ENCODE results near the gene MCF2L.
"Not testable (repeated sequence)": the region's sequence is repeated elsewhere in the genome, so short reads cannot be mapped to it uniquely, and the experiment has no call there.

The MCF2L gene, protein sequence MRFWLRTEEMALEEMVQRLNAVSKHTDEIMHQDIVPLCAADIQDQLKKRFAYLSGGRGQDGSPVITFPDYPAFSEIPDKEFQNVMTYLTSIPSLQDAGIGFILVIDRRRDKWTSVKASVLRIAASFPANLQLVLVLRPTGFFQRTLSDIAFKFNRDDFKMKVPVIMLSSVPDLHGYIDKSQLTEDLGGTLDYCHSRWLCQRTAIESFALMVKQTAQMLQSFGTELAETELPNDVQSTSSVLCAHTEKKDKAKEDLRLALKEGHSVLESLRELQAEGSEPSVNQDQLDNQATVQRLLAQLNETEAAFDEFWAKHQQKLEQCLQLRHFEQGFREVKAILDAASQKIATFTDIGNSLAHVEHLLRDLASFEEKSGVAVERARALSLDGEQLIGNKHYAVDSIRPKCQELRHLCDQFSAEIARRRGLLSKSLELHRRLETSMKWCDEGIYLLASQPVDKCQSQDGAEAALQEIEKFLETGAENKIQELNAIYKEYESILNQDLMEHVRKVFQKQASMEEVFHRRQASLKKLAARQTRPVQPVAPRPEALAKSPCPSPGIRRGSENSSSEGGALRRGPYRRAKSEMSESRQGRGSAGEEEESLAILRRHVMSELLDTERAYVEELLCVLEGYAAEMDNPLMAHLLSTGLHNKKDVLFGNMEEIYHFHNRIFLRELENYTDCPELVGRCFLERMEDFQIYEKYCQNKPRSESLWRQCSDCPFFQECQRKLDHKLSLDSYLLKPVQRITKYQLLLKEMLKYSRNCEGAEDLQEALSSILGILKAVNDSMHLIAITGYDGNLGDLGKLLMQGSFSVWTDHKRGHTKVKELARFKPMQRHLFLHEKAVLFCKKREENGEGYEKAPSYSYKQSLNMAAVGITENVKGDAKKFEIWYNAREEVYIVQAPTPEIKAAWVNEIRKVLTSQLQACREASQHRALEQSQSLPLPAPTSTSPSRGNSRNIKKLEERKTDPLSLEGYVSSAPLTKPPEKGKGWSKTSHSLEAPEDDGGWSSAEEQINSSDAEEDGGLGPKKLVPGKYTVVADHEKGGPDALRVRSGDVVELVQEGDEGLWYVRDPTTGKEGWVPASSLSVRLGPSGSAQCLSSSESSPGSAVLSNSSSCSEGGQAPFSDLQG

DNA sequence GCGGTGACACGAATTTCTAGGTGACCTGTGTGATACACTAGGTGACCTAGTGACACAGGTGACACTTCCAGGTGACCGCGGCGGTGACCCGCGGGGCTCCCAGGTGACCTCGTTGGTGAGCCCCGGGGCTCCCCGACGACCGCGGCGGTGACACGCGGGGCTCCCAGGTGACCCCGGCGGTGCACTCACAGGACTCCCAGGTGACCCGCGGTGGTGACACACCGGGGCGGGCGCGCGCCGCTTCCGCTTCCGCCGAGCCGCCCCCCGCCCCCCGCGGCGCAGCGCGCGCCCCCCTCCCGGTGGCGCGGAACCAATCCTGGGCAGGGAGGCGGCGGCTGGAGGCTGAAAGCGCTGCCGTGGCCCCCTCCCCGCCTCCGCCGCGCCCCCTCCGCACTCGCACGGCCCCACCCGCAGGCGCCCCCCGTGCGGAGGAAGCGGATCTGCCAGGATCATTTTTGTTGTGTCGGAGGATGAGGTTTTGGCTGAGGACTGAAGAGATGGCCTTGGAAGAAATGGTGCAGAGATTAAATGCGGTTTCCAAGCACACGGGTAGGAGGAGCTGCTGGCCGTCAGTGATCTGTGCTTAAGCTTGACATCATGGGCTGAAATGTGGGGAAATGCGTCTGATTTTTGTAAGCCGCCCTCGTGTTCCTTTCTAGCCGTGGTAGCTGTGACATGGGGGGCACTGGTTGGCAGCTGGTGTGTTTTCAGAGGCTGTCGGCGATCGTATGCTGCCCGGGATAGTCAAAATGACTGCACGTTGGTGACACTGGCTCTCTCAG is at the start of gene MCF2L:
Gene MCF2L (plus strand): TSS at position 305 of the 782 bp plus-strand sequence. CDS start 166 bp downstream, at position 471.
- in situ Hi-C loops (cut with MboI; ENCODE audit: low pct_unique_long_range_greater_than_20kb, low sequenced_read_pairs): no loop called here
- DNase-seq: peak; percentile 58

DNA sequence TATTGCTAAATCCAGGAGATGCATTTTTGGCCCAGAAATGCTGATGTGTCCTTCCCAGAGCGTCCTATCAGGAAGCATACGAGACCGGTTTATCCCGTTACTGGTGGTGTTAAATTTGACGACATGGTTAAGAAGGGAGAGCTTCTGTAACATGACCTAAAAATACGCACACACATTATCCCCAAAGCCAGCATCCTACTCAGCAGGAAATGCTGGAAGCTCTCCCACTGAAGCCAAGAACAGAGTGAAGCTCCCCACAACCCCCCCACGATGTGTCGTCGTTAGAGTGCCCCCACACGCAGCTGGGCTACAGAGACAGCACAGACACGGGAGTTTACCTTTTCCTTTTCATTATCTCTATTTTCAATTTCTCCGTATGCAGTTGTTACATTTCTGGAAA is 45.1 kb upstream of the MCF2L start:
- no peak for DNase-seq
- in situ Hi-C loops (cut with MboI; ENCODE audit: low pct_unique_long_range_greater_than_20kb, low sequenced_read_pairs): no loop called here

DNA sequence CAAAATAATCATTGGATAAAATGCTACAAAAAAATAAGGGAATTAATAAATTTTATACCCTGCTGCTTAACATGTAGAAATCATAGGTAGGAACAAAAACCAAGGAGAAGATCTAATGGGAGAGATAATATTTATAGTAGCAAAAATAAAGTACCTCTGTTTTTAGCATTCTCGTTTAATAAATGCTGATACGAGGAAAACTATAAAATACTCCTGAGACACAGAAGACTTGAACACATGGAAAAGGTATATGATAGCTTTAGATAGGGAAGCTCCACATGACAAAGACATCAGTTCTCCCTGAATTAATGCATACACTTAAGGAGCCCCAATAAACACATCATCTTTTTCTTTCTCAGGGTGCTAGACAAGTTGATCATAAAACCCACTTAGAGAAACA is 44.6 kb upstream of the MCF2L start:
- DNase-seq: no peak
- in situ Hi-C loops (cut with MboI; ENCODE audit: low pct_unique_long_range_greater_than_20kb, low sequenced_read_pairs): no loop called here

DNA sequence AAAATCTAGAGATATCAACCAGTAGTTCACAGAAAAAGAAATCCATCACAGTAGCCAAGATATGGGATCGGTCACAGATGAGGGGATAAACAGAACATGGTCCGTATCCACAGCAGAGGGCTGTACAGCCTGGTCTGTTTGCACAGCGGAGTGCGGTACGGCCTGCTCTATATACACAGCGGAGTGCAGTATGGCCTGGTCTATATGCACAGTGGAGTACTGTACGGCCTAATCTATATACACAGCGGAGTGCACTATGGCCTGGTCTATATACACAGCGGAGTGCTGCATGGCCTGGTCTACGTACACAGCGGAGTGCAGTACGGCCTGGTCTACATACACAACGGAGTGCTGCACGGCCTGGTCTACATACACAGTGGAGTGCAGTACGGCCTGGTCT is 43.0 kb upstream of the MCF2L start:
- in situ Hi-C loops (cut with MboI; ENCODE audit: low pct_unique_long_range_greater_than_20kb, low sequenced_read_pairs): no loop called here
- no peak for DNase-seq

DNA sequence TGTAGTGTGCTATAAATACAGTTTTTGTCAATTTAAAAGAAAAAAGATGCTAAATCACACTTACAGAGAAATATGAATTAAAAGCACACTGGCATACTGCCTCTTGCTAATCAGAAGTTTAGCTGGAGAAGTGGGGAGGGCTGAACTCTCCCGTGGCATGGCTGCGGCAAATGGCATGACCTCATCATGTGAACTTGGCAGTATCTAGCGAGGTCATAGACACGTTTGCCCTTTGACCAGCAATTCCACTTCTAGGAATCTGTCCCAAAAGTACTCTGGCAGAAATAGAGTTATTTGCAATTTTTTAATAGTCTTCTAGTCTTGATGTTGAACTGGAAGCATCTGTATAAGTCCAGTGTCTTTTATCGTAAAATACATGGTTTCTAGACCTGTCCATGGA is 42.0 kb upstream of the MCF2L start:
- in situ Hi-C loops (cut with MboI; ENCODE audit: low pct_unique_long_range_greater_than_20kb, low sequenced_read_pairs): no loop called here
- no peak for DNase-seq

DNA sequence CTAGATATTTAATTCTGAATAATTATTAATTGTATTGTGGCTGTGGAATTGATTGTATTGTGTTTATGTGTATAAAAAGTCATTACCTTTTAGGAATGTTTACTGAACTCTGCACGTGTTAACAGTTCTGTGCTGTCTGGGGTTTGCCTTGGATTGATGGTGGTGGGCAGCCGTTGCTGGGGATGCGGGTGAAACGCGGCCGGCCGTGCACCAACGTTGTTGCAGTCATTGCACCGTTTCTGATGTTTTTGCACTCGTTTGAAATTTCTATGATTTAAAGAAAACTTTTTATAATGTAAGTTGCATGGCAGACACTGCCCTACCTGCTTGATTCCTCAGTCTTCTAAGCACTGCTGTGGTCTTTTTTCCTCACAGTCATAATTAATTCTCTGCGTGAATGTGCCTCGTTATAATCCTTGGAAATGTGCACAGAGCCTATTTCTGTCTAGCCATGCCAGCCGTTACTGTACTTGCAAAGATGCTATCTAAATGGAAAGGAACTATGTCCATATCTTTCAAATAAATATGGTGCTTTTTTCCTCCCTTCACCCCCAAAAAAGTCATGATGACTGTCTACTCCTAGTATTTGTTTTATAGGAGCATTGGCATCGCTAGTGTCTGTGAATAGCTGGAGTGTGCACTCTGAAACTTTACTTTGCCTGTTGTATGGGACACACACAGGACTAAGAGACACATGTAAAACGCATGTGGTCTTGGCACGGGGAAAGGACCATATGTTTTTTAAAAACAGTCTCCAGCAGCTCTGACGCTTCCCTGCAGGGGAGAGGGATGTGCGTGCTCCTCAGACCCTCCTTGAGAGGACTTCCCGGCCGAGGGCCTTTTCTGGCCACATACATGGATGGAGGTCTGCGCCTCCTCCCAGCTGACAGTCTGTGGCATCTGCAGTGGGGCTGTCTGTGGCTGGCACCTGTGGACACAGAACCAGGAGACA is 40.7 kb upstream of the MCF2L start:
- DNase-seq: no peak
- in situ Hi-C loops (cut with MboI; ENCODE audit: low pct_unique_long_range_greater_than_20kb, low sequenced_read_pairs): no loop called here

DNA sequence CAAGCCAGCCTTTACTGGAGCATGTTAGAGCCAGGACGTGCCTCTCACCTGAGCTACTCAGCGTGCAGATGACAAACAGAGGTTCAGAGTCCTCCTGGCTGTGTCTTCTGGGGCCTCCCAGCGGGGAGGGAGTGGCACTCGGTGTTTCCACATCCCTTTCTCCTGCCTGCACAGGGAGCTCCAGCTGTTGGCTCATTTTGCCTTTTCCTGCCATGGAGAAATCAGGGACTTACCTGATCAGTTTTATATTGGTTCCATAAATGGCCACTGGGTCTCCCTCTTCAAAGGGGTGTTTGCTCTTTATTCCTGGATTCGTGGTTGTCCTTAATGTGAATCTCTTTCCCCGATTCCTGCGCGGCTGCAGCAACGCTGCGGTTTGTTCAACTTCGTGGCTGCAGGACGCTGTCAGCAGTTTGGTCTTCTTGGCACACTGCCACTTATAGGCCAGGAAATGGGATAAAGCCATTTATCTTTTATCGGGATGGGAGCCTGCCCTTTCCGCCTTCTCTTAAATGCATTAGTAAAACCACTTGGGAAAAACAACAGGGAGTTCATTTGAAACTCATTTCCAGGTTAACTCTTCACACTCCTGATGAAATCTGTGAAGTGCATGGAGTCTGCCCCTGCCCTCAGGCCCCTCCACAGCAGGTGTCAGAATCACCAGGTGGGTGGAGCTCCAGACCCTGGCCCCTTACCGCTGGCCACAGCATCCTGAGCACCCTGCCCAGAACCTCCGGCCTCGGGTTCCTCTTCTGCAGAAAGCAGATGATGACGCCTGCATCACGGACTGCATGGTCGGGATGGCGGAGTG is 39.8 kb upstream of the MCF2L start:
- DNase-seq: peak; percentile 38
- in situ Hi-C loops (cut with MboI; ENCODE audit: low pct_unique_long_range_greater_than_20kb, low sequenced_read_pairs): no loop called here

DNA sequence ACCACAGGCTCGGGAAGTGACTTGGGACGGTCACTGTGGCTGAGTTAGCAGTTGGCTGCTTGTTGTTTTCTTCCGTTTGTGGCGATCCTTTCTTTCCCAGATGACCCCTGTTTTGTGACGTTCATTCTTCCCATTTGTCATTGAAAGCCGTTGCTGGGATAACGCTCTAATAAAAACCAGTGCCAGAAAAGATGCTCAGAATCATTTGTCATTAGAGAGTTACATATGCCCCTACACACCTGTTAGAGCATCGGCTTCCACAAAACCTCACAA is 39.3 kb upstream of the MCF2L start:
- in situ Hi-C loops (cut with MboI; ENCODE audit: low pct_unique_long_range_greater_than_20kb, low sequenced_read_pairs): no loop called here
- DNase-seq: no peak

DNA sequence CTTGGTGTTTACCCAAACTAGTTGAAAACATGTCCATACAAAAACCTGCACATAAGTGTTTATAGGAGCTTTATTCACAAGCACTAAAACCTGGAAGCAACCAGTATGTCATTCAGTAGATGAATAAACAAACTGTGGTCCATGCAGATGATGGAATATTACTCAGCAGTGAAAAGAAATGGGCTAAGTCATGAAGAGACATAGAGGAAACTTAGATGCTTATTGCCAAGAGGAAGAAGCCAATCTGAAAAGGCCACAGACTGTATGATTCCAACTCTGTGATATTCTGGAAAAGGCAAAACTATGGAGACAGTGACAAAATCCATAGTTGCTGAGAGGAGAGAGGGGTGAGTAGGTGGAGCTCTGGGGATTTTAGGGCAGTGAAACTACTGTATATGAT is 38.8 kb upstream of the MCF2L start:
- DNase-seq: no peak
- in situ Hi-C loops (cut with MboI; ENCODE audit: low pct_unique_long_range_greater_than_20kb, low sequenced_read_pairs): no loop called here

DNA sequence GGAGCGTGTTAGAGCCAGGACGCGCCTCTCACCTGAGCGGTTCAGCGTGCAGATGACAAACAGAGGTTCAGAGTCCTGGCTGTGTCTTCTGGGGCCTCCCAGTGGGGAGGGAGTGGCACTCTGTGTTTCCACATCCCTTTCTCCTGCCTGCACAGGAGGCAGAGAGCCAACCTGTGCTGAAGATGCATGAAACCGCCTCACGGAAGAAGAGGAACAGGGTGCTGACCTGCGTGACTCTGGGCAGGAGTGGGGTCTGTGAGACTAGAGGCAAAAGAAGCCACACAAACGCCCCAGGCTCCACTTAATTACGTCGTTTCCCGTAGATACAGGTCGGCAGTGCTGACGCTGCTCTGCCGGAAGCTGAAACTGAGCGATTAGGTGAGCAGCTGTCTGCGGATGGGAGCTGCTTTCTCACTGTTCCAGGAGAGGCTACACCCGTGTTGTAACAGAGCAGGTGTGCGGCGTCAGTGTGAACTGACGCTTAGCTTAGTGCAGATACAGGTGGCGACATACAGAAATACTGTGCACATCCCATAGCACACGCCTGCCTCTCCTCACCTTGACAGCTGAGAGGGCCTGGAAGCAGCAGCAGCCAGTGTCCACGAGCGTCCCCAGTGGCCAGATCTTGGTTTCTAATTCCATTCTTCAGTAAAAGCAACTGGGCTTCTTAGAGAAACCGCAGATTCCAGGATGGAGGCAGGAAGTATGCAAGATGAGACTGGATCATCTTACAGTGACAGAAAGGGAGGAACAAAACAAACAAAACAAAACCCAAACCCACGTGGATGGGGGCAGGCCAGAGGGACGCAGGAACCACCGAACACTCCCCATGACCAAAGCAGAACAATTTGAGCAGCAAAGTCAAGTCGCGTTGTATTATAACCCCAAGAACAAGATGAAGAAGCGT is 37.7 kb upstream of the MCF2L start:
- peak; percentile 70 for DNase-seq
- in situ Hi-C loops (cut with MboI; ENCODE audit: low pct_unique_long_range_greater_than_20kb, low sequenced_read_pairs): no loop called here

DNA sequence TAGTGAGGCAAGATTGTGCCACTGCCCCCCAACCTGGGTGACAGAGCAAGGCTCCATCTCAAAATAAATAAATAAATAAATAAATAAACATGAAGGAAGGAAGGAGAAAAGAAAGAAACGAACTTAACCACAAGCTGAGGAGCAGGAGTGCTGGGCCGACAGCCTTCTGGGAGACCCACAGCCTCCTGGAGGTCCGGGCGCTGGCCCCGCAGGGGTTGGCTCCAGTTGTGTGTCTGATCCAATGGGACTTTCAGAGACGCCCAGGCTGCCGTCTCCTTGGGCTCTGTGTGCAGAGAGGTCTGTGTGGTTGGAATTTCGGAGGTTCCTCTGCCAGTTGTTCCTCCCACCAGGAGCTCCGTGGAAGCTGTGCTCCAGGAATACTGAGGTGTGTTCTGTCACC is 36.0 kb upstream of the MCF2L start:
- no peak for DNase-seq
- in situ Hi-C loops (cut with MboI; ENCODE audit: low pct_unique_long_range_greater_than_20kb, low sequenced_read_pairs): no loop called here

DNA sequence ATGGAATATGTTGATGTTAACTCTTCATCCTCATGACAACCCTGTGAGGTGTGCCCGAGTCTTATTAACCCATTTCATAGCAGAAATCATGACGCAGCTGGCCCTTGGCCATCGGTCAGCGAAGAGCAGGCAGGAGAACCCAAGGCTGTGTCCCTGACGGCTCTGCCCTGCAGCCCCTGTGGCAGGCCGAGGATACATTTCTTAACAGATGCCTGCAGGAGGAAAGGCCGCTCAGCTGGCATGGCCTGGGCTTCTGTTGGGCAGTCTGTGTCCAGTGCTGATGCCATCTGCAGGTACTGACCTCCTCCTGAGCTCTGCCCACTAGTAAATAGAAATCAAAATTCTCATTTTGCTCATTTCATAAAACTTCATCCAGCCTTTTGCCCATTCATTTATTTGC is 35.4 kb upstream of the MCF2L start:
- DNase-seq: no peak
- in situ Hi-C loops (cut with MboI; ENCODE audit: low pct_unique_long_range_greater_than_20kb, low sequenced_read_pairs): no loop called here

DNA sequence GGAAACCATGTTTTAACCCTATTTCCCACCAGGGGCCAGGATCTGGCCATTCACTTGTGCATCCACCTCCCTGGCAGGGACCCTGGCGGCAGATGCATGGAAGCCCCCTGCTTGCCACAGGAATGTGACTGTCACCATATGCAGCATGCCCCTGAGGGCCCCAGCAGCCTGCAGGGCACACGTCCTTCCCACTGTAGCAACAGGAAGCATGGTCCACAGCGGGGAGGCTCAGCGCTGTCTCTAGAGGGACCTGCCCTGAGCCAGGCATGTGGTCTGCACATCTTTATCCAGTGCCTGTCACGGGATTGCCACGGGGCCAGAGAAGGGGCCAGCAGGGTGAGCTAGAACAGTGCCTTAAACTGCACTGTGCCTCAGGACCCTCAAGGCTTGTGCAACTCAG is 34.9 kb upstream of the MCF2L start:
- in situ Hi-C loops (cut with MboI; ENCODE audit: low pct_unique_long_range_greater_than_20kb, low sequenced_read_pairs): no loop called here
- DNase-seq: no peak

DNA sequence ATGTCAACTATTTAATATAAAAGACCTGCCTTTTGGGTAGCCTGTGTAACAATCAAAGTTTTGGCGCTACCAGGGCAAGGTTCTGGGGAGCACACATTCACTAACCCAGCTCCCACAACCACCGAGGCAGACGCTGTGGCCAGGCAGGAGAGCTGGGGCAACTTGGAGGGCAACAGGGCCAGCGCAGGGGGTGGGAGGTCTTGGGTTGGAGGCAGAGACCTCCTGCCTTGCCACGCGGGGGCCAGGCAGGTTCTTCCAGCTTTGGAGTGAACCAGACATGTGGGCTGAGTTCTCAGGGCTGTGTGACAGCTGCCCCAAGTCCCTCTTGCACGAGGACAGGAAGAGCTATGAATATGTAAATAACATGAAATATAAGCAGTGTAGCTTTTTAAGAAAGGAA is 30.3 kb upstream of the MCF2L start:
- in situ Hi-C loops (cut with MboI; ENCODE audit: low pct_unique_long_range_greater_than_20kb, low sequenced_read_pairs): no loop called here
- DNase-seq: no peak

DNA sequence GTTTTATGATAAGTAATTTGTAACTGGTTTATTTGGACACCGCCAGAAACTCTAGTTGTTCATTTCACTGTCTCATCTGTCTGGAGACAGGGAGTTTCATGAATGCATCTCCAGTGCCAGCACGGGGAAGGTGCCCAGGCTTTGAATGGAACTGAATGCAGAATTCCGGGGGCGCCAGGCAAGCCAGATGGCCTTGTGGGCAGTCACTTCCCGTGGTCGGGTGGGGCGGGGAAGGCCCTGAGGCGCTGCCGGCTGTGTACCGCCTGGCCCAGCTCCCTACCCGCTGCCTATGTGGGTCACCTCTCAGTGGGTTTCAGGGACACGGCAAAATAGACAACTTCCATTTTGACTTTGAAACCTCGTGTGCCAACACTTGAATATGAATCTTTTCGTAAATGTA is 28.8 kb upstream of the MCF2L start:
- in situ Hi-C loops (cut with MboI; ENCODE audit: low pct_unique_long_range_greater_than_20kb, low sequenced_read_pairs): no loop called here
- DNase-seq: no peak

DNA sequence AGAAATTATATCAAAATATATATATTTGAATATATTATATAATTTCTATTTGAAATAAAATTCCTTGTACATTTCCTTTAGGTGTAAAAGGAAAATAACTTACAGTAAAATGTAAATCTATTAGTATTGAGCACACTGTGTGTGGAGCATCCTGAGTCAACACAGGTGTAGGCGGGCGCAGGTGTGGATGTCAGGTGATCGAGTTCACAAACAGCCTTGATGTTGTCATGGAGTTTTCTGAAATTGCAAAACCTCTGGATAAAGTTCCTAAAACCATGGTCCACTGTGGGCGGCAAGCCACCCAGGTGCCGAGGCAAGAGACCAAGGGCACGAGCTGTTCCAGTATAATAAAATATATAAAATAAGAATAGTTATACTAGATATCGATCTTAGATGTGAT is 27.7 kb upstream of the MCF2L start:
- no peak for DNase-seq
- in situ Hi-C loops (cut with MboI; ENCODE audit: low pct_unique_long_range_greater_than_20kb, low sequenced_read_pairs): no loop called here

DNA sequence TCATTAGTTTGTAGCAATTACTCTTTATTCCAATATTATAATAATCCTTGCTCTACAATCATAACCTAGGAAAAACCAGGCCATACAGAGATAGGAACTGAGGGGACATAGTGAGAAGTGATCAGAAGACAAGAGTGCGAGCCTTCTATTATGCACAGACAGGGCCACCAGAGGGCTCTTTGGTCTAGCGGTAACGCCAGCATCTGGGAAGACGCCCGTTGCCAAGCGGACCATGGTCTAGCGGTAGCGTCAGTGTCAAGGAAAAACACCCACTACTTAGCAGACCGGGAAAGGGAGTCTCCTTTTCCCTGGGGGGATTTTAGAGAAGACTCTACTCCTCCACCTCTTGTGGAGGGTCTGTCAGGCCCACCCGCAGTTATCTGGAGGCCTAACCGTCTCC is 27.2 kb upstream of the MCF2L start:
- in situ Hi-C loops (cut with MboI; ENCODE audit: low pct_unique_long_range_greater_than_20kb, low sequenced_read_pairs); DNase-seq: not testable (repeated sequence)
